CD14-positive monocyte (primary cell): Measurements from ENCODE around the gene GP9. TPM values are rescaled to one million over a fixed set of nuclear protein-coding genes. Genes with fewer than 3 reads are reported as not detected.
"Not testable (repeated sequence)": the region's sequence is repeated elsewhere in the genome, so short reads cannot be mapped to it uniquely, and the experiment has no call there.

ENCODE experiments used
- DNase-seq, 3 donors: peaks; one replicate each; pipeline ENCODE4 v3.0.0-alpha.2; 2011 to 2022
- H2AFZ ChIP-seq: 2 replicates; pipeline ENCODE4 v1.6.0; 2012; ENCODE audit warnings: mild to moderate bottlenecking, low read depth, low read length, inconsistent platforms; ENCODE audit not compliant: insufficient read depth, poor library complexity, severe bottlenecking
- H3K27ac ChIP-seq, 2 donors: 1 replicate in 1 of 2; 2 replicates in 1 of 2; pipeline ENCODE4 v1.5.1; 2012 to 2013; ENCODE audit warnings: low read length in 2 of 2, control low read depth in 1 of 2, inconsistent platforms in 1 of 2, low read depth in 1 of 2, mild to moderate bottlenecking in 1 of 2
- H3K27me3 ChIP-seq, 2 donors: one replicate each; pipeline versions ENCODE4 v1.6.0 to v1.6.1; 2011 to 2013; ENCODE audit warnings: low read length in 2 of 2; ENCODE audit not compliant: control insufficient read depth in 2 of 2, insufficient read depth in 2 of 2
- H3K36me3 ChIP-seq, 2 donors: replicated peaks in 1 of 2; 1 replicate in 1 of 2; 2 replicates in 1 of 2; pipeline versions ENCODE4 v1.5.1 to v1.6.1; 2012 to 2013; ENCODE audit warnings: low read length in 2 of 2, control low read depth in 1 of 2, inconsistent platforms in 1 of 2, mild to moderate bottlenecking in 1 of 2; ENCODE audit not compliant: insufficient read depth in 2 of 2, control insufficient read depth in 1 of 2
- H3K4me1 ChIP-seq, 2 donors: 1 replicate in 1 of 2; 2 replicates in 1 of 2; pipeline versions ENCODE4 v1.5.1 to v1.6.1; 2012 to 2013; ENCODE audit warnings: low read length in 2 of 2, control low read depth in 1 of 2, inconsistent platforms in 1 of 2, mild to moderate bottlenecking in 1 of 2, moderate library complexity in 1 of 2; ENCODE audit not compliant: insufficient read depth in 2 of 2, control insufficient read depth in 1 of 2
- H3K4me2 ChIP-seq: replicated peaks from 2 replicates; pipeline ENCODE3; 2012; ENCODE audit warnings: low read length, moderate library complexity, mild to moderate bottlenecking; ENCODE audit not compliant: poor library complexity, severe bottlenecking; ENCODE audit errors: extremely low read depth
- H3K4me3 ChIP-seq, 3 experiments: fragments of 200-600 bp in 1 of 3; sonication (generic) in 1 of 3; replicated peaks in 1 of 3; 1 replicate in 2 of 3; 2 replicates in 1 of 3; pipeline ENCODE4 v1.5.1; 2011 to 2013; ENCODE audit warnings: low read length in 3 of 3, mild to moderate bottlenecking in 3 of 3, control low read depth in 2 of 3, low read depth in 2 of 3, inconsistent platforms in 1 of 3, moderate library complexity in 1 of 3
- H3K79me2 ChIP-seq: 2 replicates; pipeline ENCODE4 v1.6.0; 2012; ENCODE audit warnings: mild to moderate bottlenecking, control low read depth, inconsistent platforms, low read length, moderate library complexity; ENCODE audit not compliant: insufficient read depth
- H3K9ac ChIP-seq: 2 replicates; pipeline ENCODE4 v1.6.0; 2017; ENCODE audit warnings: low read length, mild to moderate bottlenecking; ENCODE audit not compliant: insufficient read depth, poor library complexity, severe bottlenecking
- H3K9me3 ChIP-seq, 2 donors: replicated peaks in 1 of 2; 1 replicate in 1 of 2; 2 replicates in 1 of 2; pipeline versions ENCODE4 v1.5.1 to v1.6.1; 2012 to 2013; ENCODE audit warnings: low read length in 2 of 2, control low read depth in 1 of 2; ENCODE audit not compliant: control insufficient read depth in 1 of 2, insufficient read depth in 1 of 2
- H4K20me1 ChIP-seq: 2 replicates; pipeline ENCODE4 v1.6.0; 2012; ENCODE audit warnings: mild to moderate bottlenecking, low read length, control low read depth, moderate library complexity; ENCODE audit not compliant: insufficient read depth
- H3K27ac Mint-ChIP-seq, 7 donors: one replicate each; pipeline ENCODE4 v1.8.0; 2020; ENCODE audit warnings: mild to moderate bottlenecking in 7 of 7, mixed read lengths in 7 of 7, moderate library complexity in 6 of 7, inconsistent platforms in 2 of 7
- H3K27me3 Mint-ChIP-seq, 3 donors: one replicate each; pipeline ENCODE4 v1.8.0; 2021 to 2022; ENCODE audit warnings: low read depth in 3 of 3, mild to moderate bottlenecking in 3 of 3, mixed read lengths in 3 of 3, moderate library complexity in 3 of 3, inconsistent platforms in 1 of 3
- H3K36me3 Mint-ChIP-seq, 2 donors: one replicate each; pipeline ENCODE4 v1.8.0; 2020; ENCODE audit warnings: mixed read lengths in 2 of 2, inconsistent platforms in 1 of 2, mild to moderate bottlenecking in 1 of 2
- H3K4me1 Mint-ChIP-seq: one replicate; pipeline ENCODE4 v1.8.0; 2020; ENCODE audit warnings: mild to moderate bottlenecking, mixed read lengths
- H3K4me3 Mint-ChIP-seq, 2 donors: one replicate each; pipeline ENCODE4 v1.8.0; 2020; ENCODE audit warnings: mild to moderate bottlenecking in 2 of 2, mixed read lengths in 2 of 2, moderate library complexity in 1 of 2
- H3K9me3 Mint-ChIP-seq, 7 donors: one replicate each; pipeline ENCODE4 v1.8.0; 2020 to 2022; ENCODE audit warnings: mixed read lengths in 7 of 7, mild to moderate bottlenecking in 6 of 7, moderate library complexity in 6 of 7, inconsistent platforms in 2 of 7
- CTCF ChIP-seq: fragments of 200-600 bp; IDR thresholded peaks from one replicate; pipeline ENCODE4 v1.8.0; 2022; ENCODE audit warnings: antibody characterized with exemption, mild to moderate bottlenecking
- WGBS: methylation state at CpG from one replicate; pipeline ENCODE4 v1.1.5; 2013; ENCODE audit warnings: missing lambda C conversion rate; ENCODE audit not compliant: insufficient coverage; 5-methylcytosine and 5-hydroxymethylcytosine counted together
- intact Hi-C, 2 donors: fragments of 100-400 bp; cut with micrococcal nuclease; formaldehyde crosslinking; loops; one replicate each; pipeline versions ENCODE4 v1.15.0 to v1.15.1; 2023
- polyA plus RNA-seq, 3 donors: library from polyadenylated mRNA; depleted of rRNA in 1 of 3; unstranded in 2 of 3; stranded (reverse) in 1 of 3; fragments of 300-500 nt in 2 of 3; fragments of >200 nt in 1 of 3; fragmentation: Illumina TruSeq in 2 of 3; gene quantifications; 1 replicate in 2 of 3; 2 replicates in 1 of 3; pipeline ENCODE4 v1.2.3, GENCODE V29; 2012 to 2021

Gene GP9
- polyA plus RNA-seq, 3 donors, result 0.74 to 2.7 TPM; not detected in 1

GRCh38 chr3:129087138-129087702 is 26.6 kb downstream of the GP9 start:
- peaks cover 0 to 3% (median 0%) of the 10 kb centered on the region in 3 donors for H3K27me3 Mint-ChIP-seq
- H3K4me3 Mint-ChIP-seq, result no peak overlapping the region
- Histone ChIP-seq H2AFZ (no peak overlapping the region), H3K36me3 (peaks cover 12% of the 10 kb centered on the region in 2 donors), H3K4me1 (no peaks in the 10 kb centered on the region), H3K4me2 (no peak overlapping the region), H3K27ac (no peak overlapping the region), H3K27me3 (no peaks in the 10 kb centered on the region), H4K20me1 (peaks cover 18% of the 10 kb centered on the region), H3K9me3 (no peaks in the 10 kb centered on the region), H3K4me3 (no peak overlapping the region), H3K9ac (no peak overlapping the region), H3K79me2 (no peaks in the 10 kb centered on the region)
- no peak for DNase-seq
- TF ChIP-seq CTCF, result no peak
- H3K27ac Mint-ChIP-seq, result no peak overlapping the region
- H3K4me1 Mint-ChIP-seq, result no peaks in the 10 kb centered on the region
- H3K9me3 Mint-ChIP-seq, result no peaks in the 10 kb centered on the region
- WGBS, result 60% methylated on average over 1 of the region's 8 CpGs
- intact Hi-C loops, result no loop called here
- peaks cover 9 to 12% of the 10 kb centered on the region in 2 donors for H3K36me3 Mint-ChIP-seq

- intact Hi-C loops, H3K79me2 ChIP-seq, H3K4me1 ChIP-seq, DNase-seq, H3K4me3 Mint-ChIP-seq, H3K9me3 ChIP-seq, H3K27me3 Mint-ChIP-seq, H2AFZ ChIP-seq, H3K4me2 ChIP-seq, H3K27ac Mint-ChIP-seq, H3K9ac ChIP-seq, H3K9me3 Mint-ChIP-seq, H3K27ac ChIP-seq, H3K4me1 Mint-ChIP-seq, H3K27me3 ChIP-seq, H3K4me3 ChIP-seq: not testable (repeated sequence)
- Histone ChIP-seq H3K36me3 (peaks cover 15% of the 10 kb centered on the region in 2 donors), H4K20me1 (peaks cover 19% of the 10 kb centered on the region)
- H3K36me3 Mint-ChIP-seq, result peaks cover 10 to 18% of the 10 kb centered on the region in 2 donors
- no CpG with 5 or more reads among the region's 9 CpGs for WGBS
Observed at GRCh38 chr3:129087904-129088303, 27.3 kb downstream of the GP9 start.

- peaks cover 12 to 22% of the 10 kb centered on the region in 2 donors for H3K36me3 Mint-ChIP-seq
- H3K79me2 ChIP-seq, H3K27me3 ChIP-seq, H3K27me3 Mint-ChIP-seq, H3K4me2 ChIP-seq, H3K4me3 Mint-ChIP-seq, H3K4me1 Mint-ChIP-seq, H3K27ac ChIP-seq, intact Hi-C loops, DNase-seq, H3K9me3 ChIP-seq, H2AFZ ChIP-seq, H3K9ac ChIP-seq, H3K9me3 Mint-ChIP-seq, H3K4me3 ChIP-seq, H3K27ac Mint-ChIP-seq, H3K4me1 ChIP-seq: not testable (repeated sequence)
- peaks cover 19% of the 10 kb centered on the region in 2 donors for H3K36me3 ChIP-seq
- peaks cover 19% of the 10 kb centered on the region for H4K20me1 ChIP-seq
- no CpG with 5 or more reads among the region's 6 CpGs for WGBS
Observed at GRCh38 chr3:129088312-129088711, 27.7 kb downstream of the GP9 start.
